Measurements from ENCODE around the gene PSMD11. TPM values are rescaled to one million over a fixed set of nuclear protein-coding genes. Genes with fewer than 3 reads are reported as not detected.

PSMD11 gene
- total and polyA plus RNA-seq, 3 donors from 2014 or later = 53.2 to 99.0 (median 59.3) TPM

DNA sequence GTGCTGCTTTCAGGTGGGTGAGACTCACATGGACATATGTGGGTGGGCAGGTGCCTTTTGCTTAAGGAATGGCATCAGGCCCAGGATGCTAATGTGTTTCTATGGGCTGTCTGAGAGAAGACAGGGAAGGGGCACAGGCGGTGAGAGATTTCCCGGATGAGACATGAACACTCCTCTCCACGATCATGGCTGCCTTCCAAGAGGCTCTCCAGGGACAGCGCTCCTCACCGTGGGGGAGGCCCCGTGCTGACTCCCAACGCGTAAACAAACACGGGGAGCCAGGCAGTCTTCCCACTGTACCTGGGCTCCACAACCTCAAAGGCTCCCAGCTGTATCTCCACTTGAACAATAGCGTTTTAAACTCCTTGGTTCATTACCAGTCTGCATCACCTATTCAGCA, 85.3 kb downstream of the PSMD11 start:
- H3K4me3 ChIP-seq = no peak overlapping the region
- DNase-seq = no peak
- WGBS, 2 donors = 45 to 71% methylated on average over 10 of the region's 10 CpGs
- H3K9me3 ChIP-seq = no peaks in the 10 kb centered on the region
- intact Hi-C loops (cut with DNase I; ENCODE audit: low total_unique reads) = no loop called here
- no peaks in the 10 kb centered on the region for H3K36me3 ChIP-seq (ENCODE audit: low read depth, missing control alignments)
- no peaks in the 10 kb centered on the region for H3K4me1 ChIP-seq
- no peak overlapping the region for H3K27ac ChIP-seq
- H3K27me3 ChIP-seq = no peaks in the 10 kb centered on the region
- TF ChIP-seq POLR2A (IDR thresholded peaks at IDR 0.05) = no peak
- TF ChIP-seq, protein P1, sequence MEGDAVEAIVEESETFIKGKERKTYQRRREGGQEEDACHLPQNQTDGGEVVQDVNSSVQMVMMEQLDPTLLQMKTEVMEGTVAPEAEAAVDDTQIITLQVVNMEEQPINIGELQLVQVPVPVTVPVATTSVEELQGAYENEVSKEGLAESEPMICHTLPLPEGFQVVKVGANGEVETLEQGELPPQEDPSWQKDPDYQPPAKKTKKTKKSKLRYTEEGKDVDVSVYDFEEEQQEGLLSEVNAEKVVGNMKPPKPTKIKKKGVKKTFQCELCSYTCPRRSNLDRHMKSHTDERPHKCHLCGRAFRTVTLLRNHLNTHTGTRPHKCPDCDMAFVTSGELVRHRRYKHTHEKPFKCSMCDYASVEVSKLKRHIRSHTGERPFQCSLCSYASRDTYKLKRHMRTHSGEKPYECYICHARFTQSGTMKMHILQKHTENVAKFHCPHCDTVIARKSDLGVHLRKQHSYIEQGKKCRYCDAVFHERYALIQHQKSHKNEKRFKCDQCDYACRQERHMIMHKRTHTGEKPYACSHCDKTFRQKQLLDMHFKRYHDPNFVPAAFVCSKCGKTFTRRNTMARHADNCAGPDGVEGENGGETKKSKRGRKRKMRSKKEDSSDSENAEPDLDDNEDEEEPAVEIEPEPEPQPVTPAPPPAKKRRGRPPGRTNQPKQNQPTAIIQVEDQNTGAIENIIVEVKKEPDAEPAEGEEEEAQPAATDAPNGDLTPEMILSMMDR (IDR thresholded peaks at IDR 0.05) = no peak

Small RNA genes lying within 50 kb of the gene (small RNA-seq; reads per million reads assigned to genes)
- 0 reads per million in 2 donors for gene AC005899.2
- gene AC005899.6 = 0 reads per million in 2 donors
- gene RF00019 = 0 reads per million in 2 donors

Other genes with a start within 250 kb of the PSMD11 start
- 1 to 10 TPM; 4.1 to 4.5 TPM for gene RHBDL3, start 178.7 kb upstream of the PSMD11 start, total RNA-seq
- 3.5 TPM for gene RHBDL3, start 178.7 kb upstream of the PSMD11 start, polyA plus RNA-seq (ENCODE audit: insufficient read depth, low read depth, low replicate concordance)
- gene C17orf75, start 102.3 kb upstream of the PSMD11 start, total RNA-seq = 10 to 100 TPM; 27.4 to 30.8 TPM
- gene C17orf75, start 102.3 kb upstream of the PSMD11 start, polyA plus RNA-seq (ENCODE audit: insufficient read depth, low read depth, low replicate concordance) = 39.7 TPM
- 100 to 1,000 TPM; 206 to 240 TPM for gene ZNF207, start 94.4 kb upstream of the PSMD11 start, total RNA-seq
- 155 TPM for gene ZNF207, start 94.4 kb upstream of the PSMD11 start, polyA plus RNA-seq (ENCODE audit: insufficient read depth, low read depth, low replicate concordance)
- 10 to 100 TPM; 13.2 to 17.0 TPM for gene CDK5R1, start 42.5 kb downstream of the PSMD11 start, total RNA-seq
- 16.2 TPM for gene CDK5R1, start 42.5 kb downstream of the PSMD11 start, polyA plus RNA-seq (ENCODE audit: insufficient read depth, low read depth, low replicate concordance)